SIG-M5 treated with dmso at 0.1 percent for 504 hours (cell line): ENCODE data around the gene CTBP2.

ENCODE experiments used
- DNase-seq: peaks from one replicate; lab custom pipeline; 2025; ENCODE audit not compliant: unreplicated experiment; lab: John Stamatoyannopoulos, UW

CTBP2 gene

GRCh38 chr10:124984376-124984775, 176.0 kb downstream of the CTBP2 start:
- no peak for DNase-seq

GRCh38 chr10:124983321-124983720, 177.0 kb downstream of the CTBP2 start:
- DNase-seq, result no peak

- DNase-seq, result no peak
These were observed 182.0 kb downstream of the CTBP2 start for GRCh38 chr10:124978376-124978725.

GRCh38 chr10:124977648-124978375, 182.6 kb downstream of the CTBP2 start:
- DNase-seq, result no peak

GRCh38 chr10:124977161-124977560, 183.2 kb downstream of the CTBP2 start:
- no peak for DNase-seq

GRCh38 chr10:124975977-124976514, 184.3 kb downstream of the CTBP2 start:
- no peak for DNase-seq

GRCh38 chr10:124974131-124974530, 186.2 kb downstream of the CTBP2 start:
- no peak for DNase-seq

- DNase-seq, result no peak
These were observed 187.7 kb downstream of the CTBP2 start for GRCh38 chr10:124972637-124973036.

- DNase-seq, result no peak
These were observed 189.1 kb downstream of the CTBP2 start for GRCh38 chr10:124971276-124971675.

GRCh38 chr10:124967255-124967654, 193.1 kb downstream of the CTBP2 start:
- DNase-seq, result no peak

- no peak for DNase-seq
These were observed 194.4 kb downstream of the CTBP2 start for GRCh38 chr10:124966008-124966407.

- no peak for DNase-seq
These were observed 196.3 kb downstream of the CTBP2 start for GRCh38 chr10:124963866-124964720.

GRCh38 chr10:124962421-124962820, 197.9 kb downstream of the CTBP2 start:
- DNase-seq, result no peak

GRCh38 chr10:124961248-124961570, 199.2 kb downstream of the CTBP2 start:
- no peak for DNase-seq

GRCh38 chr10:124959564-124959963, 200.8 kb downstream of the CTBP2 start:
- no peak for DNase-seq

GRCh38 chr10:124957404-124957947, 202.9 kb downstream of the CTBP2 start:
- peak; percentile 61 for DNase-seq

GRCh38 chr10:124956764-124957163, 203.6 kb downstream of the CTBP2 start:
- DNase-seq, result no peak

- DNase-seq, result no peak
These were observed 204.5 kb downstream of the CTBP2 start for GRCh38 chr10:124955868-124956267.

- DNase-seq, result no peak
These were observed 205.1 kb downstream of the CTBP2 start for GRCh38 chr10:124955243-124955642.

- DNase-seq, result no peak
These were observed 206.9 kb downstream of the CTBP2 start for GRCh38 chr10:124953421-124953820.

GRCh38 chr10:124952123-124952522, 208.2 kb downstream of the CTBP2 start:
- no peak for DNase-seq

GRCh38 chr10:124949543-124949942, 210.8 kb downstream of the CTBP2 start:
- DNase-seq, result no peak
